AG09309 (cell line): Measurements from ENCODE around the gene MCOLN3.
"Not testable (repeated sequence)": the region's sequence is repeated elsewhere in the genome, so short reads cannot be mapped to it uniquely, and the experiment has no call there.

Experiments
- DNase-seq: peaks from one replicate; pipeline ENCODE4 v3.0.0-alpha.2; 2010; ENCODE audit warnings: low read depth
- H3K4me3 ChIP-seq: 2 replicates; pipeline ENCODE4 v1.5.1; 2011; ENCODE audit warnings: mild to moderate bottlenecking, low read depth, low read length, moderate library complexity; ENCODE audit not compliant: control insufficient read depth
- TF ChIP-seq, protein P1 (sequence below): IDR thresholded peaks from 2 replicates; pipeline ENCODE4 v1.5.1; 2011; ENCODE audit warnings: mild to moderate bottlenecking, low read depth, low read length, inconsistent platforms; ENCODE audit not compliant: insufficient read depth, control insufficient read depth; ENCODE audit errors: missing control alignments

MCOLN3 gene

DNA sequence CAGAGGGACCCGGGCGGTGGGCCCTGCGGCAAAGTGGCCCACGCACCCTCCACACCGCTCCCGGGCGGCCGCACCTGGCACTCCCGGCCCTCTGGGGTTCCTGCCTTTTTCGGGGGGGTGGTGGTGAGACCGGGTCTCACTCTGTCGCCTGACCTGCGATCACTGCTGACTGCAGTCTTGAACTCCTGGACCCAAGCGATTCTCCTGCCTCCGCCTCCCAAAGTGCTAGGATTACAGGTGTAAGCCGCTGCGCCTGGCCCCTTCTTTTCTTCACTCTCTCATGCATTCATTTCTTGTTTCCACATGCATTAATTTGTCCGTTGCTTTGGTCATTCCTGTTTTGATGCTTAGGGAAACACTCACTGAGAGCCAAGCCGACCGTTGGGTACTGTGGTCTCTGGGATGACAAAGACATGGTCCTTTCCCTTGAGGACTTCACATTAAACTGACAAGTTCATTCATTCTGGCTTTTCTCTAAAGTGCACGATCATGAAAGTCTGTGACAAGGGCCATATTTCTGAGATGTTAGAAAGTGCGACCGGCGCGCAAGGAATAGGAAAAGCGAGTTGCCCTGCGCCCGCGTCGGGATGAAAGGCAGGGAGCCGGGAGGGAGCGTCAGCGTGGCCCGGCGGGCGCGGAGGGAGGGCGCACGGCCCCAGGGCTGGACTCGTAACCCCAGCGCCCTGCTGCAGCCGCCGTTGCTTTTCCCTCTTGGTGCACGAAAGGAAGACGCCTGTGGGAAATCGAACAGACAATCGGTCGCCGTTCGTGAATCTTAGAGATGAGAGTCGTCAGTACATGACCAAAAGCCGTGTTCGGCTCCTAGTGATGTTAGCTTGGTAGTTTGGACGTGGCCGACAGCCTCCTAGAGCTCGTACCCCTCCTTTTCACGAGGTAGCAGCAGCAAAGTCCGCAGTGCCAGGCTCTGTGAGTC is 50.4 kb downstream of the MCOLN3 start:
- H3K4me3 ChIP-seq = peak overlapping the region; percentile 59
- TF ChIP-seq, protein P1, sequence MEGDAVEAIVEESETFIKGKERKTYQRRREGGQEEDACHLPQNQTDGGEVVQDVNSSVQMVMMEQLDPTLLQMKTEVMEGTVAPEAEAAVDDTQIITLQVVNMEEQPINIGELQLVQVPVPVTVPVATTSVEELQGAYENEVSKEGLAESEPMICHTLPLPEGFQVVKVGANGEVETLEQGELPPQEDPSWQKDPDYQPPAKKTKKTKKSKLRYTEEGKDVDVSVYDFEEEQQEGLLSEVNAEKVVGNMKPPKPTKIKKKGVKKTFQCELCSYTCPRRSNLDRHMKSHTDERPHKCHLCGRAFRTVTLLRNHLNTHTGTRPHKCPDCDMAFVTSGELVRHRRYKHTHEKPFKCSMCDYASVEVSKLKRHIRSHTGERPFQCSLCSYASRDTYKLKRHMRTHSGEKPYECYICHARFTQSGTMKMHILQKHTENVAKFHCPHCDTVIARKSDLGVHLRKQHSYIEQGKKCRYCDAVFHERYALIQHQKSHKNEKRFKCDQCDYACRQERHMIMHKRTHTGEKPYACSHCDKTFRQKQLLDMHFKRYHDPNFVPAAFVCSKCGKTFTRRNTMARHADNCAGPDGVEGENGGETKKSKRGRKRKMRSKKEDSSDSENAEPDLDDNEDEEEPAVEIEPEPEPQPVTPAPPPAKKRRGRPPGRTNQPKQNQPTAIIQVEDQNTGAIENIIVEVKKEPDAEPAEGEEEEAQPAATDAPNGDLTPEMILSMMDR = no peak
- no peak for DNase-seq

DNA sequence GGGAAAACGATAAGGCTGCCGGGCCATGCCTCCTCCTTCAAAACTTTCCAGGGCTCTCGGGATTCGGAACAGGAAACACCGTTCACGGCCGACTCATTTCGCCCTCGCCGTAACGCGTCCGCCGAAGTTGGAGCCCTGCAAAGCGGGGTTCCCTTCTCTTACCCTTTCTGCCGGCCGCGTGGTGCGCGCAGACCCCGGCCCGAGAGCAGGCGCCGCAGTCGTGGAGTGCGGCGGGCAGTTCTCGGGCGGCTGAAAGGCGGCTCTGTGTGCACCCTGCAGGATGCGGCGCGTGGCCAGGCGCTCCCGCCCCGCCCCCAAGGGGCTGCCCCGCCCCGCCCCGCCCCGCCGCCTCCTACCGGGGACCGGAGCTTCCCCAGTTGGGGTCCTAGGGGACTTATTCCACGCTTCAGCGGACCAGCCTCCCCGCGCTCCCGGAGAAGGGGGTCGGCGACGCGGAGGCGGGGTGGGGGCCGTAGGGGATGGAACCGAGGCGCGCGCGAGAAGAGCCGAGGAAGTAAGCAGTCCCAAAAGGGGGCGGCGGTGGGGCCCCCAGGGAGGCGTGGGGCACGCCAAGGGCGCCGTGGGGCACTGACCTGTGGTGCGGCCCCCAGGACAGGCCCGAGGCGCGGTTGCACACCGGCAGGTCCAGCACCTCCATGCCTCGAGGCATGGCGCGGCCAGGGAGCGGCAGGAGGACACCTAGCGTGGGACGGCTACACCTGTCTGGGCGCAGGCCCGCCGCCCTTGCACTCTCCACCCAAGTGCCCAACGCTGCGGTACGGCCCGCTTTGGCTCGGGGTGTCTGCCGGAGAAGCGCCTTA is 51.2 kb downstream of the MCOLN3 start, which contains the start of gene MCOLN2:
TSS of gene MCOLN2 (minus strand) at position 268 of the 821 bp plus-strand sequence. CDS start at position 27, 241 bp downstream.
- peak within 1 kb of the TSS; percentile 59 for H3K4me3 ChIP-seq
- TF ChIP-seq, protein P1 = no peak
- DNase-seq = no peak

DNA sequence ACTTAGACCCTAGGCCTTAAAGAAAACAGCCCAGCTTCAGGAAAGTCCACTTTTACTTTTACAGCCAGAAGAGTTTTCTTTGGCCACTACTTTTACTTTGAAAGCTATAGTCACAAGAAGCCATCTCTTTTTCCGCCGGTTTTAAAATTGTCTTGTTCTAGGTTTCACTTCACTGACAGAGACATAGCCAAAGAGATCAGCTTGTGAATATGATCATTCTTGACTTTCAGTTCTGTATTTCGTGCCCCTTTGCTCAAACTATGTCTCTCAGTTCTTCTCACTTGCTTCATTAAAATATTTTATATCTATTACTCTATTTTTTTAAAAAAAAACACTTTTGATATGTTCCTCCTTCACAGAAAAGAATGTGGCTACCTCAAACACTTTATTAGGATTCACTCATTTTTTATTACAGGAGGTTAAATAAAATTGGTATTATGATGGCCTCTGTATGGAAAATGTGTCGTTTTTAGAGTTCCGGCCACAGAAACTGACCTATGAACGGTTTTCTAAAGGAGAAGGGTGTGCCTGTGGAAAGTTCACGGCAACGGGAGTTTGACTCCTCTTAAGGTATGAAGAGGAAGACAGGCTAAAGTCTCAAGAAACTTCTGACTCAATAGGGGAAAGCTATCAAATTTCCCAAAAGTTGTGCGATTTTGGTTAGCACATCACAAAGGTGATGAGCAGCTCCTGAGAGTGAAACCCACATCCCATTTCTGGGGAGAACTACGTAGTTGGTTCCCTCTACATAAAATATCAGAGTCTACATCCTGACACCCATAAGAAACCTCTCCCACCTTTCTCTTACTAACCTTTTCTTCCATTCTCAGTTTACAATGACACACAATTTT is 52.6 kb downstream of the MCOLN3 start:
- DNase-seq = no peak
- no peak overlapping the region for H3K4me3 ChIP-seq

DNA sequence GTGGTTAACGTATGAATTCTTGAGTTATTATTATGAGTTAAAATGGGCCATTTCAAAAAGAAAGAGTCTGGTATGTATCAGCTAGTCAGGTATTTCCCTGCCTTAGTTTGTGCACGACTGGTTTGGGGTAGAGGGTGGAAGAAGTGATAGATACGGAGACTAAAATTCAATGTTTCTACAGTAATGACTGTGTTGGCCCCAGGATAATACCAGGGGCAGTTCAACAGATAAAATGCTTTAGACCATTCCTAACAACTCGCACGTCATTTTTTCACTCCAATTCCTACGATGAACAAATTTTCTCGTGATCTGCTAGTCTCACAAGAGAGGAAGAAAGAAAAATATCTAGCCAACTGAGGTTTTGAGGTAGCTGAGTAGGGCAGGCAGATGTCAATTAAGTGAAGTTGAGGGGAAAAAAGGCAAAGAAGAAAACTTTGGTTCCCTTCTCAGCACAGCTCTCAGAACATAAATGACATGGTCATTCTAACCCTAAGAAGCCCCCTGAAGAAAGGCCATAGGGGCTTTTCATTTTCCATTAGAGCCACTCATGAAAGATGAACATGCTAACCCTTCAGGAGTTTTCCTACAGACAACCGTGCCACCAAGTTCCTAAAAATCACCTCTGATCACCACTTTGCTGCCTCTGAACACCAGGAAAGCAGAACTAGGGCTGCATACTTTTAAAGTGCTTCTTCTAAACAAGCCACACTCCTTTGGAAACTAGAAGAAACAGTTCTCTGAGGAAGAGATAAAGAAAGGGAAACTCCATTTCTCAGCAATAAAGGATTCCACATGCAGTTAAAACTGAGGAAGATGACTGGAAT is 57.0 kb downstream of the MCOLN3 start:
- no peak for DNase-seq

More for the DNA sequence above, 52.6 kb downstream of the MCOLN3 start:
- TF ChIP-seq, protein P1 = no peak

DNA sequence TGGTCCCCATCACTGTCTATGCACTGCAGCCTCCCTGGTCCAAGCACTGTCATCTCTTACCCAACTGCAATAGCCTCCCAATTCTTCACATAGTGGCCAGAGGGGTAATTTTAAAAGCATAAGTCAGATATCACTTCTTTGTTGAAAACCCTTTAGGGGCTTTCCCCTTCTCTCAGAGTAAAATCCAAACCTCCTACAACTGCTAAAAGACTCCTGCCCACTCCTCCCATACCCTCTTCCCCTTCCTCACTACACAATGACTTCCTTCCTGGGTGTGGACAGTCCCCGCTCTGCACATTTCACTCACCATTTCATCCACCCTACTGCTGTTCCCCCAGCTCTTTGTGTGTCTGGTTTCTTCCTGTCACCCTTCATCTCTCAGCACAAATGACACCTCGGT is 59.7 kb downstream of the MCOLN3 start:
- TF ChIP-seq, protein P1 = no peak
- DNase-seq = no peak
- no peak overlapping the region for H3K4me3 ChIP-seq

More for the DNA sequence above, 57.0 kb downstream of the MCOLN3 start:
- no peak overlapping the region for H3K4me3 ChIP-seq
- TF ChIP-seq, protein P1 = no peak

DNA sequence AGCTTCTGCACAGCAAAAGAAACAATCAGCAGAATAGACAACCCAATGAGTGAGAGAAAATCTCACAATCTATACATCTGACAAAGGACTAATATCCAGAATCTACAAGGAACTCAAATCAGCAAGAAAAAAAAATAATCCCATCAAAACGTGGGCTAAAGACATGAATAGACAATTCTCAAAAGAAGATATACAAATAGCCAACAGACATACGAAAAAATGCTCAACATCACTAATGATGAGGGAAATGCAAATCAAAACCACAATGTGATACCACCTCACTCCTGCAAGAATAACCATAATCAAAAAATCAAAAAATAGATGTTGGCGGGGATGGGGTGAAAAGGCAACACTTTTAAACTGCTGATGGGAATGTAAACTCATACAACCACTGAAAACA is 61.7 kb downstream of the MCOLN3 start:
- not testable (repeated sequence) for H3K4me3 ChIP-seq, DNase-seq
